HPDE6-E6E7 (cell line): ENCODE measurements around the gene CYB561A3.

Source experiments
- DNase-seq: peaks from one replicate; pipeline ENCODE4 v3.0.0; 2011; ENCODE audit warnings: missing footprints; ENCODE audit errors: extremely low spot score

CYB561A3 gene

GRCh38 chr11:61345170-61345610, 16.5 kb downstream of the CYB561A3 start:
- DNase-seq, result no peak

GRCh38 chr11:61343792-61344745, 17.6 kb downstream of the CYB561A3 start:
- no peak for DNase-seq

DNA sequence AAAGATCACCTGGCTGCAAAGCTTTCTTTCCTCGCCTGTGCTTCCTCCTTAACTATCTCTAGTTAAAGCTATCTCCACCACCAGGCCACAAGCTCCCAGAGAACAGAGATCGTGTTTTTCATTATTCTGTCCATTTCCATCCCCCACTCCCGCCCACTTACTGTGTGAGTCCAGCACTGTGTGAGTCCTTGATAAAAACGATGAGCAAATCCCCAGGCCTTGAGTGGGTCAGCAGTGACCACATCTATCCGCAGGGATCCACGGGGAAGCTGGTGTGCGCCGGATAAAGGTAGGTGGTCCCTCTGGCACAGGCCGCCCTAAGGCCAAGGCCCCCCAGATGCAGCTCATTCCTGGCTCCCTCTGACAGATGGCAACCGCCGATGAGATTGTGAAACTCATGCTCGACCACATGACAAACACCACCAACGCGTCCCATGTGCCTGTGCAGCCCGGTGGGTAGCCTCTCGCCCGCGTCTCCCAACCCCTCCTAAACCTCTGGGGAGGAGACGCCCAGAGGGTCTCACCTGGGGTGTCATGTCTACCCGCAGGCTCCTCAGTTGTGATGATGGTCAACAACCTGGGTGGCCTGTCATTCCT, 19.4 kb downstream of the CYB561A3 start:
- no peak for DNase-seq

- no peak for DNase-seq
These were observed 20.0 kb downstream of the CYB561A3 start for GRCh38 chr11:61341706-61342105.

DNA sequence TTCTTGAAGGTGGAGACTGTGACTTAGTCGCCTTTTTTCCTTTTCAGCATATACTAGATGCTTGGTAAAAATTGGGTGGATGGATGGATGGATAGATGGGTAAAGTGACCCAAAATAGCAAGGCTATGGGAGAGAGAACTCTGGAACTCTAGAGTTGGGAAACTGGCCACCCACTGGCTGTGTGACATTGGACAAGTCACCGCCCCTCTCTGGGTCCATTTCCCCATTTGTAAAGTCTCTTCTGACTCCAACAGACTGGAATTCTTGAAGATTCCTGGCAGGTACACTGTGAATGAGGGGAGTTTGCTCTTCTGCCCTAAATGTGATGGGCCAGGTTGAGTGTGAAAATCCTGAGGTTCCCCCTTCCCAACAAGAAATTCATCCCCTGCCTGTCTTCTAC, 20.7 kb downstream of the CYB561A3 start:
- DNase-seq, result no peak

GRCh38 chr11:61339490-61339878, 22.2 kb downstream of the CYB561A3 start:
- DNase-seq, result no peak

DNA sequence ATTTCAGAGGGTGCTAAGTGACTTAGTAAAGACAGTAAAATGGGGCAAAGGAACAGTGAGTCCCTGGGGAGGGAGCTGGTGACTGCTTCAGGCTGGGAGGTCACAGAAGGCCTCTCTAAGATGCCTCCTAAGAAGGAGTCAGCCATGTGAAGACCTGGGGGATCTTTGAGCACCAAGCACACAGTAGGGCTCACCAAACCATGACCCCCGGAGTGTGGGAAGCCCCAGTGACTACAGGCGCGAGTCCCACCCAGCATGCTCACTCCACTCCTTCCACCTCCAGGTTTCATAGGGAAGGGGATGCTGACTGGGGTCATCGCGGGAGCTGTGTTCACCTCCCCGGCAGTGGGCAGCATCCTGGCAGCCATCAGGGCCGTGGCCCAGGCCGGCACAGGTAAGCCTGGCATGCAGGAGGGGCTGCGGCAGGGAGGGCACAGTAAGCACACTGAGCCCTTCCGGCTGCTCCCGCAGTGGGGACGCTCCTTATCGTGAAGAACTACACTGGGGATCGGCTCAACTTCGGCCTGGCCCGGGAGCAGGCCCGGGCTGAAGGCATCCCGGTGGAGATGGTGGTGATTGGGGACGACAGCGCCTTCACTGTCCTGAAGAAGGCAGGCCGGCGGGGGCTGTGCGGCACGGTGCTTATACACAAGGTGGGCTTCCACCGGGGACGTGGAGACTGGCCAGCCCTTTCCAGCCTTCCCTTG, 22.7 kb downstream of the CYB561A3 start:
- no peak for DNase-seq

DNA sequence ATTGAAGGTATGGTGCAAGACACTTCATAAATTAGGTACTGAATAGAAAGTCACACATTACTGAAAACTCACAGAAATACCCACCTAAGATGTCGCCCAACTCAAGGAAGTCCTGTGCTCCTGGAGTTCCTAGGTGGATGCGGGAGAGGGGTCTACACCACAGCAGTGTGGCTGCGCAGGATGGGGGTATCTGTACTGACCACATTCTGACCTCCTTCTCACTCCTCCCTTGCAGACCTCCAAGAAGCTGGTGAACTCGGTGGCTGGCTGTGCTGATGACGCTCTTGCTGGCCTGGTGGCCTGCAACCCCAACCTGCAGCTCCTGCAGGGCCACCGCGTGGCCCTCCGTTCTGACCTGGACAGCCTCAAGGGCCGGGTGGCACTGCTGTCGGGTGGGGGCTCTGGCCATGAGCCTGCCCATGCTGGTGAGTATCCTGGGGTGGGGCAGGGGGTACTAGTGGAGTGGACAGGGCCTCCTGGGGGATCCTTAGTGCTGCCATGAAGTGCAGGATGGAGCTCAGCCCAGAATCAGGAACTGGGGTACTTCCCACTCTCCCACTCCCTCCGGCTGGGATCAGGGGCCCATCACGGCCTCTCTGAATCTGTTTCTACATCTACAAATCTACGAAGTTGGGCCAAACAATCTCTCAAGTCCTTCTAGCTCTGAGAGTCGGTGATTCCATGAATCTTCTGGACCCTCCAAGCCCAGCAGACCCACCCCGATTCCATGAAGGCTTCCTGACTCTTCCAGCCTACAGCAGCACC, 23.8 kb downstream of the CYB561A3 start:
- no peak for DNase-seq

- peak; percentile 73 for DNase-seq
These were observed 25.3 kb downstream of the CYB561A3 start for GRCh38 chr11:61336171-61336935.

GRCh38 chr11:61335355-61335710, 26.3 kb downstream of the CYB561A3 start:
- DNase-seq, result no peak

DNA sequence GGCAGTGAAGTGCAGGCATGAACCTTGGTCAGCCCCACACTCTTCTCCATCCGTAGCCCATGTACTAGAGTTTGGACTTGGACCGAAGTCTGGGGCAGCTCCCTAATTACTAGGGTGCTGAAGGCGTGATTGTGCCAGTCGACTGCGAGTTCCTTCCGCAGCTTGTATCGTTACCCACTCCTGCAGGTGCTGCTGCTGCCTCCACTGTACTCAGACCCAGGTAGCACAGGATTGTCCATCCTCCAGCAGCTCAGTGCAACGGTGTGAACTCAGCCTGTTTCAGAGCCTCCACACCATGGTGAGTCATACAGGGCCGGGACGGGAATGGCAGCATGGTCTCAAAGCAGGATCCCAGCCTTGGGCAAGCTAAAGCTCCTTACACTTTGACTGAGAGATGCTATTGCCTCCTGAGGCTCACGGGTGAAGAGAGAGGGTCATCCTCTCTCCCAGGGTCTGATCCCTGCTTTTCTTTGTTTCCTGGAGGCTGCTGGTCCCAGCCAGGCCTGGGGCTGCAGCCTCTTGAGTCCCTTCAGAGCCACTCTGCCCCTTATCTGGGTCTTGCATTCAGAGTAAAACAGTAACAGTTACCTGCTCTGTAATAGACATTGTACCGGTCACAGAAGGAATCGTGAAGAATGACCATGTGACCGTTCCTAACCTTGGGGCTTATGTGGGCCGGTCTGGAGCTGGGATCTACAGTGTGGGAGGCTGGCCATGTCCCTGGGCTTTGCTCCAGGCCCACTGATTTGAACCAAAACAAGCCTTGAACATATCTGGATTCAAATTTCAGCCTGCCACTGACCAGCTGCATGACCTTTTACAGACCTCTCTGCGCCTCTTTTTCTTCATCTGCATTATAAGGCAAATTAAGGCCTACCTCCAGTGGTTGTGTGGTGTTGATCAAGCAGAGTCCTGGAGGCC, 27.0 kb downstream of the CYB561A3 start:
- DNase-seq, result peak; percentile 44

- no peak for DNase-seq
These were observed 27.9 kb downstream of the CYB561A3 start for GRCh38 chr11:61333550-61334433.

DNA sequence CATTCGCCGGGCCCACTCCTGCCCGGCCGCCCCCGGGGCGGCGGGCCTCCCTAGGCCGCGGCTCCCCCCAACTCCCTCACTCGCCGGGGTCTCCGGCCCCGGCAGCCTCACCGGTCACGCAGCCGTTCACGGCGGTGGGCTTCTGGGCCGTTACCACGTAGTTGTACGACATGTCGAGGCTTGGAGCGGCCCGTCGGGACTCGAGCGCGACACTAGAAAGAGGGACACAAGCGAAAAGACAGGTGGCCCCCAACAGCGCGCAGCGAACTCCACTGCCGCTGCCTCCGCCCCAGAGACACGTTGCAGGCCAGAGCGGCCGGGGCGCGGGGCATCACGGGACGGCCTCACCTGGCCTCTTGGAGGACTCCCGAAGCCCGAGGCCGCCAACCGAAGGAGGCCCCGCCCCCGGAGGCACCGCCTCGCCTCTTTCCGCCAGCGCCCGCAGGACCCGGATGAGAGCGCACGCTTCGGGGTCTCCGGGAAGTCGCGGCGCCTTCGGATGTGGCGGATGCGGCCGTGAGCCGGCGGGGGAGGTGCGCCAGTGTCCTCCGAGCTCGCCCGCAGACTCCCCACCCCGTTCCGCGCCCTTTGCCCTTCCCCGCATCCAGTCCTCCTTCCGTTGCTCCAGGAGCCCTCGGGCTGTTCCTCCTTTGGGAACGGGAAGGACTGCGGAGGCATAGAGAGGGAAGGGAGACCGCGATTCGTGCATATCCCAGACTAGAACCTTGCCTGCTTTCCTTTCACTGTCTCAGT, 28.7 kb downstream of the CYB561A3 start, which contains the start of the genes DDB1 and TKFC:
DDB1 (minus strand) TSS at position 309 of the 753 bp plus-strand sequence; CDS start at position 172, 137 bp downstream.
TKFC (plus strand) TSS at position 432 of the 753 bp plus-strand sequence. CDS start 1,501 bp downstream, outside the sequence.
- peak; percentile 93 for DNase-seq

GRCh38 chr11:61332281-61332796, 29.3 kb downstream of the CYB561A3 start:
- no peak for DNase-seq

GRCh38 chr11:61331651-61332050, 30.0 kb downstream of the CYB561A3 start:
- no peak for DNase-seq

GRCh38 chr11:61329871-61330270, 31.8 kb downstream of the CYB561A3 start:
- DNase-seq, result no peak

- no peak for DNase-seq
These were observed 33.3 kb downstream of the CYB561A3 start for GRCh38 chr11:61328351-61328750.

DNA sequence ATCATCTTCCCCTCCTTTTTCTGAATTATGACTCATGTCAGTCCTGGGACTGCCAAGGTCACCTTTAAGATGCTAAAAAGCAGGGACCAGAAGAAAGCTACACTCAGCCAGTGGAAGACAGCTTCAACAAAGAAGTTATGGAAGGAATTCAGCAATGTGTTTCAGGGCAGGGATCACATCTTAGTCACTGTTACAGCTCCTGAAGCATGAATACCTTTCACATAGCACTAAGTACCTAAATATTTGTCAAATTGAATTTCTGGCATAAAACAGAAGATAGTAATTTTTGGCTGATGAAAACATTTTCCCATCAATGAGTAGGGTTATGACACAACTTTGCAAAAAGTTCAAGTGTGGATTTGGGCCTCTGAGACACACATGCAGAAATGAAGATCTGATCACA, 34.0 kb downstream of the CYB561A3 start:
- no peak for DNase-seq
